Inflammatory macrophage (primary cell): Measurements from ENCODE around the gene OGDH.
A peak's percentile ranks its signal among the peaks of the same experiment; 100 is the strongest.

Experiments used
- DNase-seq, 2 donors: peaks; one replicate each; pipeline ENCODE4 v3.0.0-alpha.2; 2020 to 2022

The OGDH gene

DNA sequence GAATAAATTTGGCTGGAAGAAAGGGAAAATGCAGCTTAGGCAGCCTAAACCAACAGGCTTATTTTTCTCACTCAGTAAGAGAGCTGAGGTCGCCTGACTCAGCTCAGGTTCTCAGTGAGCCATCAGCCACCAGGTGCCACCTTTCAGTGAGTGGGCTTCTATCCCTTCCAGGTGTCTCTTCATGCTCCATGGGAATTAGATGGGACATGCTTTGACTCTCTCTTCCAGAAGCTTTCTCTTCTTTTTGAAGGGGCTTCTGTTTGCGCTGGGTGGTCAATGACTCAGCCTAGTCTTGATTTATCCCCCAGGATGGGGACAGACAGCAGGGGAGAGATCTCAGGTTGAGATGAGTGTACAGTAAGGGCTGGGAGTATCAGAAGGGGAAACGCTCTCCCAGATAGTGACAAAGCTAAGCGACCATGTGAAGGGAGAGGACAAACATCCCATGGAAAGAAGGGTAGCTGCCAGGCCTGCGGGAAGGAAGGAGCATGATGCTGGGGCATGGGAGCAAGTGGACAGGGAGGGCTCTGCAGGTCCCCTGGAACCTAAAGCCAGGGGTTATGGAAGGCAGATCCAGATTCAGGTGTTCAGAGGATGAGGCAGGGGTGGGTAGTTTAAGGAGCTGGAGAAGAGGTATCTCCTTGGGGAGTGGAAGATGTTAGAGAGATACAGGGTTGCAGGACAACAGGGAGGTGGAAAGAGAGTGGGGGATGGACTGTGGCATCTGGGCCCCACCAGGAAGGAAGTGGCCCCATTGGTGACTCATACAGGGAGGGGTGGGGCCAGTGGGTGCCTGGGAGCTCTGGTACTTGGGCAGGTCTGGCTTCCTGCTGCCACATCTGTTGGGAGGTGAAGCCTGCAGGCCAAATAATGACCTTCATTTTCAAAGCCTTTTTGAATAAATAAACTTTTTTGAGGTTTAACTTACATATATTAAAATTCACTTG, 32.5 kb downstream of the OGDH start:
- peak; percentile 76 for DNase-seq

GRCh38 chr7:44639671-44640321, 33.4 kb downstream of the OGDH start:
- DNase-seq: no peak

- DNase-seq: no peak
These were observed 36.8 kb downstream of the OGDH start for GRCh38 chr7:44643206-44643605.

DNA sequence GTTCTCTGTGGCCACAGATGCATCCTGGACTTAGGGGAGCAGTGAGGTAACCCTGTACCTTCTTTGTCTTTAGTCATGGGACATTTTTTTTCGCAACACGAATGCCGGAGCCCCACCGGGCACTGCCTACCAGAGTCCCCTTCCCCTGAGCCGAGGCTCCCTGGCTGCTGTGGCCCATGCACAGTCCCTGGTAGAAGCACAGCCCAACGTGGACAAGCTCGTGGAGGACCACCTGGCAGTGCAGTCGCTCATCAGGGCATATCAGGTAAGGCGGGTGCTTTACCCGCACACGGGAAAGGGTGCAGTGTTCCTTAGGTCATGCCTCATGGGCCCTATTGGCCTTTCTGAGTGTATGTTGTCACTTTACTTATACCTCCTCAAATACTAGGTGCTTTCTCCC, 38.8 kb downstream of the OGDH start:
- no peak for DNase-seq

- no peak for DNase-seq
These were observed 39.3 kb downstream of the OGDH start for GRCh38 chr7:44645696-44646095.

DNA sequence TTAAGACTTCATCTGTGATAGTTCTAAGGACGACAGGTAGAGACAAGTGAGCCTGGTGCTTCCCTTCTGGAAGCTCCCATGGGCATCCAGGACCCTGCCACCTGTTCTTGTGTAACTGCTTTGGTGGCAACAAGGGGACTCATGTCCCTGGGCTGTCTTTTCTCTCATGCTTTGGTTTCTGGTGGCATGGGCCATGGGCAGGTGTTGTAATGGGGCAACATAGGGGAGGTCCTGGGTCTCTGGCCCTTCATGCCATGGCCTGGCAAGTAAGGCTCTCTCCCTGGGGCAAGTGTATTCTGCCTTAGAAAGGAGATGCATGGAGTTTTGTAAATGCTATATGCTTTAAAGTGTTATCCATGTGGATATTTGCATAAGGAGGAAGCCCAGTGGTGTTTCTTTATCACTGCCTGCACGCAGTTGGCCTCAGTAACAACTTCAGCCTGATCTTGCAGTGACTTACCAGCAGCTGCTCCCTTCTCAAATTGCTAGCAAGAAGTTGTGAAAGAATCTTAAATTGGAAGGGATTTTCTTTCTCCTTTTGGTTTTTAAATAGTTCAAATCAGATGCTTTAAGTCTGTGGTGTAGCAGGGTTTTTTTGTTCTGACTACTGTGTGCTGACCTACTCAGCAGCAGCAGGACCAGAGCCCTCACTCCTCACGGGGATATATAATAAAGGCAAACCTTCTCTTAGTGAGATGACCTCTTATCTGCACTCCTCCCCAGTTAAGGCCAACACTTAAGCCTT, 39.9 kb downstream of the OGDH start:
- DNase-seq: no peak

- DNase-seq: peak in 1 of 2 donors; percentile 43
These were observed 40.7 kb downstream of the OGDH start for GRCh38 chr7:44646921-44647636.

DNA sequence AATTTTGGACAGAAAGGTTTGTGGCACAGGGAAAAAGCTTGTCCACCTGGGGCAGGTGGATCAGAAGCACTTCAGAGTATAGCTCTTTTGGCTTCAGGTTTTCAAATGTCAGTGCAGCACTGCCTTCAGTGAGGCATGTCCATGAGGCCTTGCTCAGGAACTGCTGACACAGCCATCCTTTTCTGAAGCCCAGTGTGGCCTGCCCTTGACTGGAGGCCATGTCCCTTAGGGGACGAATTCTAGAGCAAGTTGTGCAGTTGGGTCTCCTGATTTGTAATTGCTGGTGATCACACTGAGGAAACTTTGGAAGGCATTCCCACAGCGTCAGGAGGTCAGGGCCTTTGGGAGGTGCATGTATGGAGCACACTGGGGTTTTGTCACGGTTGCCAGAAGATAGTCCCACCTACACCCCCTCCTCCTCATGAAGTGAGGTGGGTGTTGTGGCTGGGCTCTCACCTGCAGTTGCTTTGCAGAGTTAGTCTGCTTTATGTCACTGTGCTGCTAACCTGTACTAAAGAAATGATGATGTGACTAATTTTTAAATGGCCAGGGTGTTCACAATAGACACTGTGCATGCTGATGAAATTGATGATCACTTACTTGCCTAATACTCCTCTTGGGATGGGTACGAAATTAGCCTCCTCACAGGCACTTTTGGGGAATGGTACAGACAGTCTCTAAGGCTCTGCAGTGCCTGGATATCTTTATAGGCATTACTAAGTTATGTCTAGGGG, 41.7 kb downstream of the OGDH start:
- DNase-seq: no peak

- DNase-seq: no peak
These were observed 43.8 kb downstream of the OGDH start for GRCh38 chr7:44650242-44650641.

DNA sequence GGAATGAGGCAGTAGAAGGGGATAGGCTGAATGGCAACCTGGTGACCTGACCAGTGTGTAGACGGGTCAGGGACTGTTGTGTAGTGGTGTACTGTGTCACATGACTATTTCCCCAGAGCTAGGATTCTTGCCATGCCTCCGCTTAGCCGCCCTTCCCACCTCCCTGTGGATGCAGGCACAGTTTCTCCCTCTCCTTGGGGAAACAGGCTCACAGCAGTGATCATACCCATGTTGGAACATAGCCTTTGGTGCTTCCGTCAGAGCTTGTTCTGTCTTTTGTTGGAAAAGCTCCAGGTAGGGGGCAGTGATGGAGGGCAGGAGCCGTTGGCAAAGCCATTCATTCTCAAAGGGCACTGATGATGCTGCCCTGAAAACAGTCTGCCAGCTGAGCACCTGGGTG, 44.3 kb downstream of the OGDH start:
- DNase-seq: no peak

- DNase-seq: no peak
These were observed 46.1 kb downstream of the OGDH start for GRCh38 chr7:44652535-44652934.

DNA sequence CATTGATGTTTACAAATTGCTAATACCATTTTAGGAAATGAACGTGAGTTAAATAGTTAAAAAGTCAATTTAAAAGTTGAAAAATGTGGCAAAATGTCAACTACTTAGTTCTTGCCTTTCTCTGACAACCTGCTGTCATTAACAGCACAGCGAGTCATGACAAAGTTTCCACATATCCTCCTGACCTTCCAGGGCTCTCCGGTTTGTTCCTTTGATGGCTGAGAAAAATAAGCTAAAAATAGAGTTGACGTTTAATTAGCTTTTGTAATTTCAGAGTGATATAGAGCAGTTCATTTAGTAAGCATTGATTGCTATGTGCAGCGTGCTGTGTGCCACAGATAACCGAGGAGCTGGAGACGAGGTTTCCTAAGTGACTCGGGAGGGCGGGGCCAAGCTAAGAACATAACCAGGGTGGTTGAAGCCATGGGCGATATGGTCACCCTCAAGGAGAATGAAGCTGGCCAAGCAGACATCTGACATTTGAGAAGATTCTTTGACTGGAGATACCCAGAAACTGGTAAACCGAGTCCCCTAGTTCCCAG, 47.9 kb downstream of the OGDH start:
- no peak for DNase-seq

- no peak for DNase-seq
These were observed 48.9 kb downstream of the OGDH start for GRCh38 chr7:44655341-44655740.

DNA sequence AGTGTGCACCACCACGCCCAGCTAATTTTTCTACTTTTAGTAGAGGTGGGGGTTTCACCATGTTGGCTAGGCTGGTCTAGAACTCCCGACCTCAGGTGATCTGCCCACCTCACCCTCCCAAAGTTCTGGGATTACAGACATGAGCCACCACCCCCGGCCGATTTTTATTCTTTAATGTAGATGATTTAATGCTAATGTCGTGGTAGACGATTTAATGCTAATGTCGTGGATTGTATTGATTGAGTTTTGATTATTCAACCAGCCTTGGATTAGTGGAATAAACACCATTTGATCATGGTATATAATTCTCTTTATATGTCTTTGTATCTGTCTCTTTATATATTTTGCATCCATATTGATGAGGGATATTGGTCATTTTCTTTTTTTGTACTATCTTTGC, 52.6 kb downstream of the OGDH start:
- no peak for DNase-seq

- no peak for DNase-seq
These were observed 54.8 kb downstream of the OGDH start for GRCh38 chr7:44661233-44661632.

GRCh38 chr7:44664780-44665461, 58.5 kb downstream of the OGDH start:
- DNase-seq: no peak

GRCh38 chr7:44665531-44666213, 59.2 kb downstream of the OGDH start:
- no peak for DNase-seq

- no peak for DNase-seq
These were observed 60.1 kb downstream of the OGDH start for GRCh38 chr7:44666566-44666965.

GRCh38 chr7:44667190-44667589, 60.8 kb downstream of the OGDH start:
- DNase-seq: no peak

GRCh38 chr7:44671069-44671468, 64.6 kb downstream of the OGDH start:
- no peak for DNase-seq
